Neuronal stem cell (in vitro differentiated cells): ENCODE results near the gene MYPN.
A peak's percentile ranks its signal among the peaks of the same experiment; 100 is the strongest.
"Not testable (repeated sequence)": the region's sequence is repeated elsewhere in the genome, so short reads cannot be mapped to it uniquely, and the experiment has no call there.

ENCODE experiments used
- DNase-seq: peaks from one replicate; pipeline ENCODE4 v3.0.0-alpha.2; 2013; ENCODE audit warnings: low spot score
- H2AFZ ChIP-seq: one replicate; pipeline ENCODE4 v1.6.1; 2013; ENCODE audit warnings: mild to moderate bottlenecking, low read length, inconsistent platforms
- H2AK5ac ChIP-seq: 2 replicates; pipeline ENCODE4 v1.6.1; 2013; ENCODE audit warnings: low read depth, mild to moderate bottlenecking, inconsistent platforms, low read length, moderate library complexity, mixed read lengths
- H2BK120ac ChIP-seq: 2 replicates; pipeline ENCODE4 v1.6.1; 2013; ENCODE audit warnings: low read depth, mild to moderate bottlenecking, inconsistent platforms, low read length, moderate library complexity, mixed read lengths
- H2BK12ac ChIP-seq: one replicate; pipeline ENCODE4 v1.6.1; 2013; ENCODE audit warnings: low read length, inconsistent platforms
- H2BK15ac ChIP-seq: 2 replicates; pipeline ENCODE4 v1.6.1; 2013; ENCODE audit warnings: mild to moderate bottlenecking, low read length, inconsistent platforms, mixed read lengths
- H2BK5ac ChIP-seq: one replicate; pipeline ENCODE4 v1.6.1; 2013; ENCODE audit warnings: inconsistent platforms, mild to moderate bottlenecking, low read length, moderate library complexity
- H3K14ac ChIP-seq: one replicate; pipeline ENCODE4 v1.6.1; 2013; ENCODE audit warnings: low read length, inconsistent platforms
- H3K18ac ChIP-seq: 2 replicates; pipeline ENCODE4 v1.6.1; 2013; ENCODE audit warnings: low read length, inconsistent platforms
- H3K23ac ChIP-seq: 2 replicates; pipeline ENCODE4 v1.6.1; 2013; ENCODE audit warnings: low read depth, mild to moderate bottlenecking, mixed read lengths, low read length, inconsistent platforms; ENCODE audit not compliant: poor library complexity
- H3K27ac ChIP-seq: replicated peaks from 3 replicates; pipeline ENCODE4 v1.5.1; 2013; ENCODE audit warnings: low read length, inconsistent platforms
- H3K27me3 ChIP-seq, 3 experiments: 2 replicates each; pipeline ENCODE4 v1.6.1; 2013; ENCODE audit warnings: low read length in 3 of 3, mild to moderate bottlenecking in 2 of 3, inconsistent platforms in 1 of 3, low read depth in 1 of 3, mixed read lengths in 1 of 3, moderate library complexity in 1 of 3; ENCODE audit not compliant: control insufficient read depth in 3 of 3, insufficient read depth in 3 of 3
- H3K36me3 ChIP-seq, 2 donors: replicated peaks in 1 of 2; 2 replicates each; pipeline ENCODE4 v1.6.1; 2013; ENCODE audit warnings: low read length in 2 of 2; ENCODE audit not compliant: control insufficient read depth in 2 of 2, insufficient read depth in 2 of 2
- H3K4ac ChIP-seq: 2 replicates; pipeline ENCODE4 v1.6.1; 2013; ENCODE audit warnings: inconsistent platforms, mild to moderate bottlenecking, low read length, moderate library complexity
- H3K4me1 ChIP-seq, 2 donors: 1 replicate in 1 of 2; 2 replicates in 1 of 2; pipeline ENCODE4 v1.6.1; 2013; ENCODE audit warnings: low read length in 2 of 2, low read depth in 1 of 2; ENCODE audit not compliant: control insufficient read depth in 2 of 2, insufficient read depth in 1 of 2
- H3K4me2 ChIP-seq: one replicate; pipeline ENCODE4 v1.6.1; 2013; ENCODE audit warnings: mild to moderate bottlenecking, low read length, inconsistent platforms; ENCODE audit not compliant: insufficient read depth, poor library complexity, severe bottlenecking
- H3K4me3 ChIP-seq, 2 donors: 2 replicates each; pipeline ENCODE4 v1.5.1; 2013; ENCODE audit warnings: low read length in 2 of 2, mild to moderate bottlenecking in 2 of 2, inconsistent platforms in 1 of 2, moderate library complexity in 1 of 2
- H3K79me1 ChIP-seq: one replicate; pipeline ENCODE4 v1.6.1; 2013; ENCODE audit warnings: low read depth, mild to moderate bottlenecking, inconsistent platforms, low read length, moderate library complexity
- H3K9ac ChIP-seq: one replicate; pipeline ENCODE4 v1.6.1; 2013; ENCODE audit warnings: mild to moderate bottlenecking, low read depth, low read length, inconsistent platforms; ENCODE audit not compliant: poor library complexity
- H3K9me3 ChIP-seq, 2 donors: replicated peaks in 1 of 2; 2 replicates each; pipeline versions ENCODE3 to v1.6.1; 2013; ENCODE audit warnings: low read length in 2 of 2, mild to moderate bottlenecking in 2 of 2, inconsistent platforms in 1 of 2, low read depth in 1 of 2, mixed read lengths in 1 of 2, moderate library complexity in 1 of 2; ENCODE audit not compliant: control insufficient read depth in 2 of 2, insufficient read depth in 1 of 2
- H4K8ac ChIP-seq: one replicate; pipeline ENCODE4 v1.6.1; 2013; ENCODE audit warnings: low read depth, mild to moderate bottlenecking, inconsistent platforms, low read length, moderate library complexity
- H4K91ac ChIP-seq: one replicate; pipeline ENCODE4 v1.6.1; 2013; ENCODE audit warnings: low read length, low read depth, mild to moderate bottlenecking, inconsistent platforms; ENCODE audit not compliant: poor library complexity
- WGBS, 2 donors: extraction: QIAGEN DNeasy Blood & Tissue Kit; methylation state at CpG; one replicate each; pipeline ENCODE4 v1.1.7; 2013; ENCODE audit warnings: missing lambda C conversion rate in 2 of 2, mixed read lengths in 1 of 2; ENCODE audit not compliant: insufficient read length in 2 of 2, insufficient replicate concordance in 1 of 2; ENCODE audit errors: extremely low coverage in 2 of 2; 5-methylcytosine and 5-hydroxymethylcytosine counted together

Gene MYPN

DNA sequence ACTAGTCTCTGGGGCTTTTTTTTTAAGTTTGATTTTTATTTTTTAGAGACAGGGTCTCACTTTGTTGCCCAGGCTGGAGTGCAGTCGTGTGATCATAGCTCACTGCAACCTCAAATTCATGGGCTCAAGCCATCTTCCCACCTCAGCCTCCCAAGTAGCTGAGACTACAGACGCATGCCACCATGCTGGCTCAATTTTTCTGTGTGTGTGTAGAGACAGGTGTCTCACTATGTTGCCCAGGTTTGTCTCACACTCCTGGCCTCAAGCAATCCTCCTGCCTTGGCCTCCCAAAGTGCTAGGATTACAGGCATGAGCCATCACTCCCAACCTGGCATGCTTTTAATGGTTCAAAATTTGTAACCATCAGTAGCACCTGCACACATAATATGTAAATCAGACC lies 86.5 kb downstream of the MYPN start:
- not testable (repeated sequence) for H3K27ac ChIP-seq

DNA sequence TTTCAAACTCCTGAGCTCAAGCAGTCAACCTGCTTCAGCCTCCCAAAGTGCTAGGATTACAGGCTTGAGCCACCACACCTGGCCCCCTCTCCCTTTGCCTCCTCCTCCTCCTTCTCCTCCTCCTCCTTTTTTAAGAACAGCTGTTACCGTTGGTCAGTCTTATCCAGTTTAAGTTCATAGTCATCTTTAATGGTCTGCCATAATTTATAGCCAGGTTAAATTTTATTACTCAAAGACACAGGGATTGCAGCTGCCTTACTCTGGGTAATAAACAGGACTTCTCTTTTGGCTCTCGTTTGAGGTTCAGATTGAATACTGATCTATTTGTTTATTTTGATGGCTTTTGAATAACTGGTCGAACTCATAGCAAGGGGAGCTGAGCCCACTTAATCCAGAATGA lies 87.4 kb downstream of the MYPN start:
- Histone ChIP-seq H4K8ac (no peak overlapping the region), H3K27me3 (peaks cover 0 to 9% (median 0%) of the 10 kb centered on the region in 3 experiments), H3K18ac (no peak overlapping the region), H2AFZ (no peak overlapping the region), H2BK12ac (no peak overlapping the region), H3K4me2 (no peak overlapping the region), H3K14ac (no peak overlapping the region), H3K27ac (no peak overlapping the region), H2BK15ac (no peak overlapping the region), H3K4me3 (no peak overlapping the region), H3K79me1 (no peaks in the 10 kb centered on the region), H4K91ac (no peak overlapping the region), H2BK120ac (no peak overlapping the region), H3K23ac (no peak overlapping the region), H2BK5ac (no peak overlapping the region), H3K9me3 (no peaks in the 10 kb centered on the region), H2AK5ac (no peak overlapping the region), H3K4me1 (no peaks in the 10 kb centered on the region), H3K36me3 (no peaks in the 10 kb centered on the region), H3K9ac (no peak overlapping the region), H3K4ac (no peak overlapping the region)
- no peak for DNase-seq
- no CpG with 5 or more reads among the region's 3 CpGs for WGBS, 2 donors

More for the DNA sequence above, 86.5 kb downstream of the MYPN start:
- WGBS, 2 donors = no CpG with 5 or more reads among the region's 2 CpGs
- H3K4me1 ChIP-seq, H3K9me3 ChIP-seq, H3K4ac ChIP-seq, H3K23ac ChIP-seq, H3K9ac ChIP-seq, H3K79me1 ChIP-seq, H2AFZ ChIP-seq, H3K27me3 ChIP-seq, H4K8ac ChIP-seq, H2BK5ac ChIP-seq, DNase-seq, H3K36me3 ChIP-seq, H3K4me3 ChIP-seq, H4K91ac ChIP-seq, H3K18ac ChIP-seq, H2AK5ac ChIP-seq, H3K4me2 ChIP-seq, H2BK15ac ChIP-seq, H3K14ac ChIP-seq, H2BK120ac ChIP-seq, H2BK12ac ChIP-seq: not testable (repeated sequence)

DNA sequence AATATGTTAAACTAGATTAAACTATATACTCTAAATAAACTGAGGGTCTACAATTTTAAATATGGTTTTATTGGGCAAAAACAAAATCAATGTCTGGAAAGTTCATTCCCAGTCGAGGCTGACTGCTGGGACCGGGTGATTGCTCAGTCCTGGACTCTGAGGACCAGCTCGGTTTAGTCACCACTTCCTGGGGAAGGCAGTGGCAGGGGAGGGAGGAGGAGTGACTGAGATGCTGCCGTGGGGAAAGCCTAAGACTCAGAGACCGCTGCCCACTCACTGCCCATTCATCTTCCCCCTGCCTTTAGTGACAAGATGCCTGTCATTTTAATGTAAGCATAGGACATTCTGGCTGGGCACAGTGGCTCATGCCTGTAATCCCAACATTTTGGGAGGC lies 93.7 kb downstream of the MYPN start:
- Histone ChIP-seq H2BK120ac (no peak overlapping the region), H3K4me2 (no peak overlapping the region), H2AK5ac (no peak overlapping the region), H3K27me3 (peaks cover 0 to 3% (median 0%) of the 10 kb centered on the region in 3 experiments), H4K8ac (no peak overlapping the region), H4K91ac (no peak overlapping the region), H3K79me1 (no peaks in the 10 kb centered on the region), H3K23ac (no peak overlapping the region), H3K4me3 (no peak overlapping the region), H3K14ac (no peak overlapping the region), H3K36me3 (no peaks in the 10 kb centered on the region), H3K27ac (no peak overlapping the region), H3K9me3 (no peaks in the 10 kb centered on the region), H2AFZ (no peak overlapping the region), H2BK15ac (no peak overlapping the region), H3K4me1 (no peaks in the 10 kb centered on the region), H3K4ac (no peak overlapping the region), H3K18ac (no peak overlapping the region), H2BK12ac (no peak overlapping the region), H2BK5ac (no peak overlapping the region), H3K9ac (no peak overlapping the region)
- no CpG with 5 or more reads among the region's 5 CpGs for WGBS, 2 donors
- DNase-seq = no peak

DNA sequence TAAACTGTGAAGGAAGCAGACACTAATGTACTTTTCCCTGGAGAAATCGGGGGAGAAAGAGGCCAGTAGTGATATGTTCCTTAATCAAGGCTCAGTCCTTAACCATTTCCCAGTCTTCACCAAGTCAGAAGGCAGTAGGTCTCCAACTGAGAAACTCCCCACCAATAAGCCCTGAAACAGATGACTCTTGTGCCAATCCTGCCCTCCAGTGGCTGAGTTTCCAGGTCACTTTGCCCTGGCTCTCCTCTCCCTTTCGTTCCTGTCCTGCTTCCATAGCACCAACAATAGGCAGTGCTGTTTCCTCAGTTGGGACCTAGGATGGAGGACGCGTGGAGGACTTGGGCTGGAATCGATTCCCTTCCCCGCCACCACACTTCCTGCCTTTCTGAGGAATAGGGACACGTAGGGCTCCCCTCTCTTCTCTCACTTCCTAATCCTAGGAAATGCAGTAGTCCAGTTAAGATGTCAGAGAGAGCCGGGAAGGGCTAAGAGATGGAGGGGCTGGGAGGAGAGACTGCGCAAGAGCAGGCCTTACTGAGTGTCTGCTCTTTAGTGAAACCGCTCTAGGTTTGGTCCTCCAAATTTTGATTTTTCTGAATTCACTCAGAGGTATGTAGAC lies 99.2 kb downstream of the MYPN start:
- Histone ChIP-seq H3K9ac (no peak overlapping the region), H3K79me1 (no peaks in the 10 kb centered on the region), H3K23ac (no peak overlapping the region), H3K27me3 (peaks cover 0 to 7% (median 0%) of the 10 kb centered on the region in 3 experiments), H3K27ac (no peak overlapping the region), H4K8ac (no peak overlapping the region), H2BK5ac (no peak overlapping the region), H4K91ac (no peak overlapping the region), H2AFZ (peak overlapping the region; percentile 31), H2BK15ac (no peak overlapping the region), H3K18ac (no peak overlapping the region), H3K4ac (no peak overlapping the region), H3K4me3 (no peak overlapping the region), H3K36me3 (no peaks in the 10 kb centered on the region), H3K4me2 (no peak overlapping the region), H3K14ac (no peak overlapping the region), H2BK120ac (no peak overlapping the region), H2BK12ac (no peak overlapping the region), H3K9me3 (no peaks in the 10 kb centered on the region), H2AK5ac (no peak overlapping the region), H3K4me1 (peaks cover 0 to 2% of the 10 kb centered on the region in 2 donors)
- WGBS, 2 donors = no CpG with 5 or more reads among the region's 10 CpGs
- DNase-seq = peak; percentile 58
